Activated CD4-positive, alpha-beta T cell treated with anti-CD3 and anti-CD28 coated beads, Interleukin-2, amount 50 U/mL, for 1 hour (primary cell): Measurements from ENCODE around the gene ZNF469.

Experiments used
- DNase-seq: peaks from one replicate; pipeline ENCODE4 v3.0.0-alpha.2; 2020

The ZNF469 gene

DNA sequence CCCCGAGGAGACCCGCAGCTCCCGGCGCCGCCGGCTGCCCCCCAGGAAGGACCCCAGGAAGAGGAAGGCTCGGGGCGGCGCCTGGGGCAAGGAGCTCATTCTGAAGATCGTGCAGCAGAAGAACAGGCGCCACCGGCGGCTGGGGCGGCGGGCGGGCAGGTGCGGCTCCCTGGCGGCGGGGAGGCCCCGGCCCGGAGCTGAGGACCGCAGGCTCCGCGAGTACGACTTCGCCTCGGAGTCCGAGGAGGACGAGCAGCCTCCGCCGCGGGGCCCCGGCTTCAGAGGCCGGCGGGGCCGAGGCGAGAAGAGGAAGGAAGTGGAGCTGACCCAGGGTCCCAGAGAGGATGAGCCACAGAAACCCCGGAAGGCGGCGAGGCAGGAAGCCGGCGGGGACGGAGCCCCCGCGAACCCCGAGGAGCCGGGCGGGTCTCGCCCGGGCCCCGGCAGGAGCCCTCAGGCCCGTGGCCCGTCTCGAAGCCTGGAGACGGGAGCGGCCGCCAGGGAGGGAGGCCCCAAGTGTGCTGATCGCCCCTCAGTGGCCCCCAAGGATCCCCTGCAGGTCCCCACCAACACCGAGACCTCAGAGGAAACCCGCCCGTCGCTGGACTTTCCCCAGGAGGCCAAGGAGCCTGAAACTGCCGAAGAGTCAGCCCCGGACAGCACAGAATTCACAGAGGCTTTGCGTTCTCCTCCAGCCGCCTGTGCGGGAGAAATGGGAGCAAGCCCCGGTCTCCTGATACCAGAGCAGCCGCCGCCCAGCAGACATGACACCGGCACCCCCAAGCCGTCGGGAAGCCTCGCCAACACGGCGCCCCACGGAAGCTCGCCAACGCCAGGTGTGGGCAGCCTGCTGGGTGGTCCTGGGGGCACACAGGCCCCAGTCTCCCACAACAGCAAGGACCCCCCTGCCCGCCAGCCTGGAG is 48.0 kb downstream of the ZNF469 start:
- peak; percentile 42 for DNase-seq

DNA sequence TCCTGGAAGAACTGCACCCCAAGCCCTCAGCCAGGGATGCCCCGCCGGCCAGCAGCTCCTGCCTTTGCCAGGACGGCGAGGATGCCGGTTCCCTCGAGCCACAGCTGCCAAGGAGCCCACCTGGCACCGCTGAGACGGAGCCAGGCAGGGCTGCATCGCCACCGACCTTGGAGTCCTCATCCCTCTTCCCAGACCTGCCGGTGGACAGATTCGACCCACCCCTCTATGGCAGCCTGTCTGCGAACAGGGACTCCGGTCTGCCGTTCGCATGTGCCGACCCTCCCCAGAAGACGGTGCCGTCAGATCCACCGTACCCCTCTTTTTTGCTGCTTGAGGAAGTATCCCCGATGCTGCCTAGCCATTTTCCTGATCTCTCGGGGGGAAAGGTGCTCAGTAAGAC is 48.9 kb downstream of the ZNF469 start:
- no peak for DNase-seq

DNA sequence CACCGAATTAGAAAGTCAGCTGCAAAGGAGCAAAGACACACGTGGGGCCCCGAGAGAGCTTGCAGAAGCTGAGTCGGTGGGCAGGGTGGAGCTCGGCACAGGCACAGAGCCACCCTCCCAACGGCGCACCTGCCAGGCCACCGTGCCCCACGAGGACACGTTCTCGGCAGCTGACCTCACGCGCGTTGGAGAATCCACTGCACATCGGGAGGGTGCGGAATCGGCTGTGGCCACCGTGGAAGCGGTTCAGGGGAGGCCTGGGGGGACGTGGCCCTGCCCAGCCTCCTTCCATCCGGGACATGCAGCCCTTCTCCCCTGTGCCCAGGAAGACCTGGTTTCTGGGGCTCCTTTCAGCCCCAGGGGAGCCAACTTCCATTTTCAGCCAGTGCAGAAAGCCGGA is 49.4 kb downstream of the ZNF469 start:
- no peak for DNase-seq
